Inflammatory macrophage treated with lipopolysaccharide for 4 hours (primary cell): ENCODE measurements around the gene MMD2.
A peak's percentile ranks its signal among the peaks of the same experiment; 100 is the strongest.
"Not testable (repeated sequence)": the region's sequence is repeated elsewhere in the genome, so short reads cannot be mapped to it uniquely, and the experiment has no call there.

ENCODE experiments used
- DNase-seq: peaks from one replicate; pipeline ENCODE4 v3.0.0-alpha.2; 2020

Gene MMD2

GRCh38 chr7:4893188-4893587 is 65.8 kb downstream of the MMD2 start:
- DNase-seq = not testable (repeated sequence)

- not testable (repeated sequence) for DNase-seq
Measured at GRCh38 chr7:4891522-4891921, 67.5 kb downstream of the MMD2 start.

- DNase-seq = no peak
Measured at GRCh38 chr7:4889682-4890081, 69.3 kb downstream of the MMD2 start.

GRCh38 chr7:4888161-4888560 is 70.8 kb downstream of the MMD2 start:
- no peak for DNase-seq

GRCh38 chr7:4886671-4887070 is 72.3 kb downstream of the MMD2 start:
- no peak for DNase-seq

- DNase-seq = no peak
Measured at GRCh38 chr7:4885317-4885807, 73.6 kb downstream of the MMD2 start.

GRCh38 chr7:4884164-4884563 is 74.8 kb downstream of the MMD2 start:
- no peak for DNase-seq

- DNase-seq = peak; percentile 76
Measured at GRCh38 chr7:4883372-4884144, 75.4 kb downstream of the MMD2 start, which contains the start of gene RADIL. TSS of gene RADIL (minus strand) at chr7:4883716. CDS start at chr7:4878139, 5,577 bp downstream.

- no peak for DNase-seq
Measured at GRCh38 chr7:4883033-4883371, 76.0 kb downstream of the MMD2 start.

GRCh38 chr7:4882169-4883032 is 76.6 kb downstream of the MMD2 start:
- no peak for DNase-seq

- no peak for DNase-seq
Measured at GRCh38 chr7:4880218-4880617, 78.8 kb downstream of the MMD2 start.

- no peak for DNase-seq
Measured at GRCh38 chr7:4879396-4880081, 79.4 kb downstream of the MMD2 start.

- no peak for DNase-seq
Measured at GRCh38 chr7:4878336-4879335, 80.4 kb downstream of the MMD2 start.

- DNase-seq = no peak
Measured at GRCh38 chr7:4876586-4876985, 82.4 kb downstream of the MMD2 start.

GRCh38 chr7:4875391-4875790 is 83.6 kb downstream of the MMD2 start:
- DNase-seq = no peak

- no peak for DNase-seq
Measured at GRCh38 chr7:4873071-4873944, 85.7 kb downstream of the MMD2 start.

GRCh38 chr7:4871930-4872675 is 86.9 kb downstream of the MMD2 start:
- no peak for DNase-seq

GRCh38 chr7:4871056-4871680 is 87.8 kb downstream of the MMD2 start:
- DNase-seq = no peak

- DNase-seq = no peak
Measured at GRCh38 chr7:4868493-4868892, 90.5 kb downstream of the MMD2 start.
